Hindlimb muscle (tissue), 1 donor: ENCODE data around the gene RNF115. TPM values are rescaled to one million over a fixed set of nuclear protein-coding genes. Genes with fewer than 3 reads are reported as not detected.
A peak's percentile ranks its signal among the peaks of the same experiment; 100 is the strongest.
"Not testable (repeated sequence)": the region's sequence is repeated elsewhere in the genome, so short reads cannot be mapped to it uniquely, and the experiment has no call there.

Source experiments
- DNase-seq: peaks from one replicate; pipeline ENCODE4 v3.0.0-alpha.2; 2013
- polyA plus RNA-seq: library from polyadenylated mRNA; unstranded; fragments of 120-200 nt; gene quantifications from one replicate; pipeline ENCODE4 v1.2.1, GENCODE V29; 2013; ENCODE audit not compliant: insufficient read length

Gene RNF115
- polyA plus RNA-seq, 1 donor = 15.2 TPM

- no peak for DNase-seq
Measured at GRCh38 chr1:145773423-145773822, 50.5 kb downstream of the RNF115 start.

- no peak for DNase-seq
Measured at GRCh38 chr1:145771056-145771455, 52.8 kb downstream of the RNF115 start.

GRCh38 chr1:145768004-145768403 lies 55.9 kb downstream of the RNF115 start:
- not testable (repeated sequence) for DNase-seq

- not testable (repeated sequence) for DNase-seq
Measured at GRCh38 chr1:145766926-145767325, 57.0 kb downstream of the RNF115 start.

GRCh38 chr1:145765585-145766360 lies 58.1 kb downstream of the RNF115 start:
- not testable (repeated sequence) for DNase-seq

GRCh38 chr1:145765127-145765526 lies 58.8 kb downstream of the RNF115 start:
- DNase-seq = not testable (repeated sequence)

GRCh38 chr1:145764231-145764940 lies 59.5 kb downstream of the RNF115 start:
- not testable (repeated sequence) for DNase-seq

- not testable (repeated sequence) for DNase-seq
Measured at GRCh38 chr1:145762001-145762400, 61.9 kb downstream of the RNF115 start.

- DNase-seq = not testable (repeated sequence)
Measured at GRCh38 chr1:145761498-145761897, 62.4 kb downstream of the RNF115 start.

- not testable (repeated sequence) for DNase-seq
Measured at GRCh38 chr1:145760395-145760949, 63.4 kb downstream of the RNF115 start.

GRCh38 chr1:145759721-145760120 lies 64.2 kb downstream of the RNF115 start:
- DNase-seq = no peak

GRCh38 chr1:145758575-145758974 lies 65.3 kb downstream of the RNF115 start:
- no peak for DNase-seq

GRCh38 chr1:145758116-145758515 lies 65.8 kb downstream of the RNF115 start:
- DNase-seq = no peak

GRCh38 chr1:145757420-145757819 lies 66.5 kb downstream of the RNF115 start:
- DNase-seq = no peak

GRCh38 chr1:145751491-145752037 lies 72.3 kb downstream of the RNF115 start:
- peak; percentile 39 for DNase-seq

- peak; percentile 4 for DNase-seq
Measured at GRCh38 chr1:145750426-145750825, 73.5 kb downstream of the RNF115 start.

- DNase-seq = no peak
Measured at GRCh38 chr1:145747398-145748247, 76.3 kb downstream of the RNF115 start.

- no peak for DNase-seq
Measured at GRCh38 chr1:145740269-145740668, 83.6 kb downstream of the RNF115 start.

GRCh38 chr1:145736191-145736590 lies 87.7 kb downstream of the RNF115 start:
- DNase-seq = no peak

- DNase-seq = no peak
Measured at GRCh38 chr1:145730900-145731299, 93.0 kb downstream of the RNF115 start.

GRCh38 chr1:145730467-145730866 lies 93.4 kb downstream of the RNF115 start:
- no peak for DNase-seq
